Activated naive CD8-positive, alpha-beta T cell treated with anti-CD3 and anti-CD28 coated beads, Interleukin-2, amount 50 U/mL, for 16 hours (primary cell): ENCODE results near the gene PCBP1.
"Not testable (repeated sequence)": the region's sequence is repeated elsewhere in the genome, so short reads cannot be mapped to it uniquely, and the experiment has no call there.

ENCODE experiments used
- DNase-seq: peaks from one replicate; pipeline ENCODE4 v3.0.0-alpha.2; 2020; ENCODE audit warnings: low read depth, low spot score

The PCBP1 gene

DNA sequence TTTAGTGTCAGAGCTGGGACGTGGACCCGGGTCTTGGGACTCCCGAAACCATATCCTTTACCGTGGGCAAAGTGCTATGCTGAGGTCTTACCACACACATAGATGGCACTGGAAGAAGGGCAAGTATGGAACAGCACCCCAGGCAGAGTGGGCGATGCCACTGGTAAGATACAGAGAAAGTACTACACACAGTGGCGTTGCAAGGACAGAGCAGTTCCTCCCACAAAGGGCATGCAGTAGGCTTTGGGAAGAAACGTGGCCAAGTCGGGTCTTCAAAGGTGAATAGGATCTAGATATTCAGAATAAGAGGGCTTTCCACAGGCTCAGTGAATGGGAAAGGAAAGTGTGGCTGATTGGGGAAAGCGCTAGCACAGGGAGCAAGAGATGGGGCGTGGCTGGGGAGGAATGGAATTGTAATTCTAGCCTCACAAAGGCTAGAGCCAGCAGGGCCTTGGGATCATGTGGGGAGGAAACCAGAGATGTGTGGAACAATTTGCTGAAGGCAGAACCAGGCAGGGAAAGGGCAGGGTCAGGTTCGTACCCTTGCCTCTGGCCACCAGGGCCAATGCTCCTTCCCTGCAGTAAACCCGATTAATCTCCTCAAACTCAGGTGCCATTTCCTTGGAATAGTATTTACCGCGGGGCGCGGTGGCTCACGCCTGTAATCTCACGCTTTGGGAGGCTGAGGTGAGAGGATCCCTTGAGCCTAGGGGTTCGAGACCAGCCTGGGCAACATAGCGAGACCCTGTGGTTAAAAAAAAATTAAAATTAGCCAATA is 36.0 kb downstream of the PCBP1 start:
- DNase-seq: no peak

DNA sequence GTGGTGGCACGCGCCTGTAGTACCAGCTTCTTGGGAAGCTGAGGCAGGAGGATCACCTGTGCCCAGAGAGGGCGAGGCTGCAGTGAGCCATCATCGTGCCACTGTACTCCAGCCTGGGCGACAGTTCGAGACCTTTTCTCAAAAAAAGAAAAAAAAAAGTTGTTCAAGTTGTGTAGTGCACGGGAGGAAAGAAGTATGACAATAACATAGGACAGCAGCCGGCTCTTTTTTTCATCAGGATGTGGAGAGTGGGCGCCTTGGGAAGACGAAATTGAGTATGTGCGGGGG is 36.5 kb downstream of the PCBP1 start:
- DNase-seq: no peak

DNA sequence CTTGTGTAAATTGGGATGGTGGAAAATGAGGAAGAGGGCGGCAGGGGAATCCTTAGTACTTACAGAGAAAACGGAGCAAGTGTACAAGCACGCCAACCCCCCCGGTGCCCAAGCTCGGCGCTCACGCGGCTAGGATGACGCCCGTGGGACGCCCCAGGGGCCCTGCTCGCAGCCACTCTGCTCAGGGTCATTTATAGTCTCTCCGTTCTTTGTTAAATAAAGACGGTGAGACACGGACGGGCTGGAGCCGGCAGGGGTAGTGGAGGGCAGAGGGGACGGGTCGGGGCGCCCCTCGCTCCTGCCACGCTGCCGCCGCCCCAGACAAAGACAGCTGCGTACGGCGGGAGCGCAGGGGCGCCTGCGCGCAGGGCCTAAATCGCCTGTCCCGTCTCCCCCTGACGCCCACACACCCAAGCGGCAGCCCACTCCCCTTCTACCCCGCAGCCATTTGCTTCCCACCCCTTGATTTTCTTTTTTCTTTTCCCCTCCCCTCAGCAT is 37.8 kb downstream of the PCBP1 start:
- no peak for DNase-seq

DNA sequence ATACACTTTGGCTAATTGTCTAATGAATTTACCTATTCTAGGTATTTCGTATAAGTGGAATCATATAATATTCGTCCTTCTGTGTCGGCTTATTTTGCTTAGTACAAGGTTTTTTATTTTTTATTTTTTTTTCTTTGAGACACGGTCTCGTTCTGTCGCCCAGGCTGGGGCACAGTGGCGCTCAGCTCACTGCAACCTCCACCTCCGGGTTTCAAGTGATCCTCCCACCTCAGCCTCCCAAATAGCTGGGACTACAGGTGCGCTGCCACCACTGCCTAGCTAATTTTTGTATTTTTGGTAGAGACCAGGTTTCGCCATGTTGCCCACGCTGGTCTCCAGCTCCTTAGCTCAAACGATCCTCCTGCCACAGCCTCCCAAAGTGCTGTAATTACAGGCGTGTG is 38.2 kb downstream of the PCBP1 start:
- no peak for DNase-seq

DNA sequence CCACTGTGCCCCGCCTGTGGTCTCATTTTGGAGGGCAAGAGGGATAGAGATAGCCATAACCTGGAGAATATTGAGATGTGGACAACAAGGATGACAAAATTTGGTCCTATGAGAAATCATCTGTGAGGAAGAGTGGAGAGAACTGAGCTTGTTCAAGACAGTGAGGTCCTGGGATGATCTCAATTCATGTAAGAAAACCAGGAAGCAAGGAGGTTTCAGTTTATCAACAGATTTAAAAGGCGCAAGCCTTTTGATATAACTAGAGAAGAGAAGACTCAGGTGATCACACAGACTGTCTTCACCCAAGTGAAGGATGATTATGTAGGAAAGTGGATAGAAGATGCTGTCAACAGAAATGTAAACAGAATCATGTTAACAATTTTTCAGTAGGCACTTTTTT is 39.1 kb downstream of the PCBP1 start:
- no peak for DNase-seq

DNA sequence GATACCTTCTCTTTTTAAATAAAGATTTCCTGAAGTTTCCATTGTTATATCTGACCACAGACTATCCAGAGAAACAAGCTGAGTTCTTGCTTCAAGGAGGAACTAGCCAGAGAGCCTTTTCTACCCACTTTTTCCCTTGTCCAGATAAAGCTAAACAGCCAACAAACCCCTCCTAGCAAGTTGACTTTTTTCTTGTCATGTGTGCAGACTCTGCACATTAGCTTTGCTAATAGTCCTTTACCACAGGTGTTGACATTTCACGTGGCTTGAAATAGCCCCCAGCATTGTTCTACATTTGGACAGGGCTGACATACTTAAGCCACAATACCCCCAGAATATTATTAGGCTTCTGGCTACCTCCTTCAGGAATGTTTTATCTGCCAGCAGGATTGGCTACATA is 40.7 kb downstream of the PCBP1 start:
- no peak for DNase-seq

DNA sequence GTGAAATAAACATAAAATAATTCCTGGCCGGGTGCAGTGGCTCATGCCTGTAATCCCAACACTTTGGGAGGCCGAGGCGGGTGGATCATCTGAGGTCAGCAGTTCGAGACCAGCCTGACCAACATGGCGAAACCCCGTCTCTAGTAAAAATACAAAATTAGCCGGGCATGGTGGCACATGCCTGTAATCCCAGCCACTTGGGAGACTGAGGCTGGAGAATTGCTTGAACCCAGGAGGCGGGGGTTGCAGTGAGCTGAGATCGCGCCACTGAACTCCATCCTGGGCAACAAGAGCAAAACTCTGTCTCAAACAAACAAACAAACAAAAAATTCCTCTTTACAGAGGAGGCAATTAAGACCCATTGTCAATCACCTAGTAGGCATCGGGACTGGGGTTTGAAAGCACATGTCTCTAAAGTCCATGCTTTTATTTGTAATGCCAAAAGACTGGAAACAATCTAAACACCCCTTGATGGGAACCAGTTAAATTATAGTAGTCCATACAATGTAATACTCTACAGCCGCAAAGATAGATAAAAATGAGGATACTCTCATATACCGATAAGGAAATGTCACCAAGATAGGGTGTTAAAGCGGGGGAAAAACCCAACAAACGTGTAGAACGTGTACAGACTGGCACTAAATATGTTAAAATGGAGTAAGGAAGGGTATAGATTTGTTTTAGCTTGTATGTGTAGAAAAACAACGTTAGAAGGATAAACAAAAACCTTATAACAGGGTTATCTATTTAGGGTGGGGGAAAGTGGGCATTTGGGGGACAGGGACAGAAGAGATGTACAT is 44.3 kb downstream of the PCBP1 start:
- DNase-seq: not testable (repeated sequence)

DNA sequence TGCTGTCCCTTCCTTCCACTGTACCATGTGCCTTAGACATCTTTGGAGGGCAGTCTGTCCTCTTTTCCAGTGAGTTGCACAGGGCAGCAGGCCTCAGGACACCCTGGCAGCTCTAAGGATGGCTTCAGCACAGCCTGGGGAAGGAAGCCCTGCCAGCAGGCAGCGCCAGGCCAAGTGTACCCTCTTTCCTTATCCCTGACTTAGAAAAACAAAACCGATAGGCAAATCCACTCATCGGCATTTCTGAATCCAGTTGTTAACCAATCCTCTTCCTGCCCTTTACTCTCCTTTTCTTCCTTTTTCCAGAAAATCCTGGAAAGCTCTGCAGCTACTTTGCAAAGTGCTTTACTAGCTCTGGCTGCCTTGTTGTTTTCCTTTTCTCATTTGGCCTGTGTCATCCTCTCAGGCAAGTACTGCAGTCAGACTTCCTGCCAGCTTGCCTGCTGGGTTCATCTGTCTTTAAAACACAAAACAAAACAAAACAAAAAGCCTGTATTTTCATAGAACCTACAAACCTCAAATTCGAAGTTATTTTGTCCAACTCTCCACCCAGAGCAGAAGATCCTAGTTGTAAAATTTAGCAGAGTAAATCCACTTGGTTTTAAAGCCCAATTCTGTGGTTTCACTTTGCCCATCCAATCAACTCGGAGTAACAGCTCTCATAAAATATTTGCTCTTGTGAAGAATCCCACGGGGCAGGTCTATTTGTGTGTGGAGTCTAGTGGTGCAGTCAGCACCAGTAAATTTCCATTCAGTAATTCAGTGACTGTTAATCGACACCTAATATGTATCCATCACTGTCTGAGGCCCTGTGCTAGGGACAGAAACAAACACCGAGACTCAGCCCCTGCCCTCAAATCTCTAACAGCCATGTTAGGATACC is 45.2 kb downstream of the PCBP1 start:
- no peak for DNase-seq

DNA sequence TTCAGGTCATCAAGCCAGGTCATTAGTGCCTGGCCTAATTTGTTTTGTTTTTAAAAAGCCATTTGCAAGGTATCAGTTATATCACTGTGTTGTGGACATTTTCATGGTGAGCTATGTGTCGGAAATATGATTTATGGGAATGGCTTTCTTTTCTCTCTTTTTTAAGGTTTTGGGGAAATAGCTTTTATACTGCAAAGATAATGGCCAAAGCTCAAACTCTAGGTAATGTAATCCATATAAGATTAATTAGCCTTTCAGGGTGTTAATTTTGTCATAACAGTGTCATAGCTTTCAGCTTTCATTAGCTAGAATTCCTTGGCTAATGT is 45.8 kb downstream of the PCBP1 start:
- DNase-seq: no peak

DNA sequence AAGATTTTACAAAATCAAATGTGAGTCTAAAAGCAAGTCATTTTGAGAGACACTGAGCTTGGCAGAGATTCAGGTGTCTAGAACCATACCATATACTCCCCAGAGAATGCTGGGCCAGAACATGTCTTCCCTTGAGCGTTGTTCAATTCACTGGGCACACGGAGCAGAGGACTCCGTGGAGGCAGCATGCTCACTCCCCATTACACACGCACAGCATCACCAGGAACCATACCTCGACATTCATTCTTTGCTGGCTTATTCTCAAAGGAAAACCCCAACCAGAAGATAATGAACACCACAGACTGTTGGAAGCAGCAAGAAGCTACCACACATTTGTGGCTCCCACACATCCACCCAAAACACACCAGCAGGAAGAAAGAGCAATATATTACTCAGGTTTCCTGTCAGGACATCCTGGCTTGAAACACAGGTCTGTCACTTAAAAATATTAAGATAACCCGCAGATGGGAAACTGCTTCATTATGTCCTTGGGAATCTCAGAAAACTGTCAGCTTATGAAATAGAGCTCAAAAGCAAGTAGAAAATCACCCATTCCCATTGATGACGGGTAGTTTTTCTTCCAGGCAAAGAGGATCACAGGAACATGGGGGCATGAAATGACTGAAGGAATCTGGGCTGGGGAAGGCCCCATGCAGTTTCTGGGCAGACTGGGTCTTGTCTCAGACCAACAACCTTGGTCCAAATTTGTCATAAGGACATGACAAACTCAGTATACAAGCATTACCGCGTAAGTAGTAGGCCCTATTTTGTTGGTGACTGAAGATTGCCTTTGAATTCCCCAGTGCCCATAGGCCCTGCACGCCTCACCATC is 46.4 kb downstream of the PCBP1 start:
- no peak for DNase-seq

DNA sequence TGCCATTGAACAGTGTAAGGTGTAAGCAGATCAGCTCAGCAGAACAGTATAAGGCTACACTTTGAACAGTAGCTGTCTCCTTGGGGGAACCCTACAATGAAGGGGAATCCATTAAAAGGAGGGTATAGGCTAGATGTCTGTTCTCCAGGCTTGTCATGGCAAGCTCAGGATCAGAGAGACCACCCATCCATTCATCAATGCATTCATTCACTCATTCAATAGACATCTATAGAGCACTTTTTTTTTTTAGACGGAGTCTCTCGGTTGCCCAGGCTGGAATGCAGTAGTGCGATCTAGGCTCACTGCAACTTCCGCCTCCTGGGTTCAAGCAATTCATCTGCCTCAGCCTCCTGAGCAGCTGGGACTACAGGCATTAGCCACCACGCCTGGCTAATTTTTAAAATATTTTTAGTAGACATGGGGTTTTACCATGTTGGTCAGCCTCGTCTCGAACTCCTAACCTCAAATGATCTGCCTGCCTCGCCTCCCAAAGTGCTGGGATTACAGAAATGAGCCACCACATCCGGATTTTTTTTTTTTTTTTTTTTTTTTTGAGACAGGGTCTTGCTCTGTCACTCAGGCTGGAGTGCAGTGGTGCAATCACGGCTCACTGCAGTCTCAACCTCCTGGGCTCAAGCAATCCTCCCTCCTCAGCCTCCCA is 47.2 kb downstream of the PCBP1 start:
- not testable (repeated sequence) for DNase-seq
